CD14-positive monocyte (primary cell): Measurements from ENCODE around the gene IER2. TPM values are rescaled to one million over a fixed set of nuclear protein-coding genes. Genes with fewer than 3 reads are reported as not detected.

Source experiments
- DNase-seq, 3 donors: peaks; one replicate each; pipeline ENCODE4 v3.0.0-alpha.2; 2011 to 2022
- H2AFZ ChIP-seq: 2 replicates; pipeline ENCODE4 v1.6.0; 2012; ENCODE audit warnings: mild to moderate bottlenecking, low read depth, low read length, inconsistent platforms; ENCODE audit not compliant: insufficient read depth, poor library complexity, severe bottlenecking
- H3K27ac ChIP-seq, 2 donors: 1 replicate in 1 of 2; 2 replicates in 1 of 2; pipeline ENCODE4 v1.5.1; 2012 to 2013; ENCODE audit warnings: low read length in 2 of 2, control low read depth in 1 of 2, inconsistent platforms in 1 of 2, low read depth in 1 of 2, mild to moderate bottlenecking in 1 of 2
- H3K27me3 ChIP-seq, 2 donors: one replicate each; pipeline versions ENCODE4 v1.6.0 to v1.6.1; 2011 to 2013; ENCODE audit warnings: low read length in 2 of 2; ENCODE audit not compliant: control insufficient read depth in 2 of 2, insufficient read depth in 2 of 2
- H3K36me3 ChIP-seq, 2 donors: replicated peaks in 1 of 2; 1 replicate in 1 of 2; 2 replicates in 1 of 2; pipeline versions ENCODE4 v1.5.1 to v1.6.1; 2012 to 2013; ENCODE audit warnings: low read length in 2 of 2, control low read depth in 1 of 2, inconsistent platforms in 1 of 2, mild to moderate bottlenecking in 1 of 2; ENCODE audit not compliant: insufficient read depth in 2 of 2, control insufficient read depth in 1 of 2
- H3K4me1 ChIP-seq, 2 donors: 1 replicate in 1 of 2; 2 replicates in 1 of 2; pipeline versions ENCODE4 v1.5.1 to v1.6.1; 2012 to 2013; ENCODE audit warnings: low read length in 2 of 2, control low read depth in 1 of 2, inconsistent platforms in 1 of 2, mild to moderate bottlenecking in 1 of 2, moderate library complexity in 1 of 2; ENCODE audit not compliant: insufficient read depth in 2 of 2, control insufficient read depth in 1 of 2
- H3K4me2 ChIP-seq: replicated peaks from 2 replicates; pipeline ENCODE3; 2012; ENCODE audit warnings: low read length, moderate library complexity, mild to moderate bottlenecking; ENCODE audit not compliant: poor library complexity, severe bottlenecking; ENCODE audit errors: extremely low read depth
- H3K4me3 ChIP-seq, 3 experiments: fragments of 200-600 bp in 1 of 3; sonication (generic) in 1 of 3; replicated peaks in 1 of 3; 1 replicate in 2 of 3; 2 replicates in 1 of 3; pipeline ENCODE4 v1.5.1; 2011 to 2013; ENCODE audit warnings: low read length in 3 of 3, mild to moderate bottlenecking in 3 of 3, control low read depth in 2 of 3, low read depth in 2 of 3, inconsistent platforms in 1 of 3, moderate library complexity in 1 of 3
- H3K79me2 ChIP-seq: 2 replicates; pipeline ENCODE4 v1.6.0; 2012; ENCODE audit warnings: mild to moderate bottlenecking, control low read depth, inconsistent platforms, low read length, moderate library complexity; ENCODE audit not compliant: insufficient read depth
- H3K9ac ChIP-seq: 2 replicates; pipeline ENCODE4 v1.6.0; 2017; ENCODE audit warnings: low read length, mild to moderate bottlenecking; ENCODE audit not compliant: insufficient read depth, poor library complexity, severe bottlenecking
- H3K9me3 ChIP-seq, 2 donors: replicated peaks in 1 of 2; 1 replicate in 1 of 2; 2 replicates in 1 of 2; pipeline versions ENCODE4 v1.5.1 to v1.6.1; 2012 to 2013; ENCODE audit warnings: low read length in 2 of 2, control low read depth in 1 of 2; ENCODE audit not compliant: control insufficient read depth in 1 of 2, insufficient read depth in 1 of 2
- H4K20me1 ChIP-seq: 2 replicates; pipeline ENCODE4 v1.6.0; 2012; ENCODE audit warnings: mild to moderate bottlenecking, low read length, control low read depth, moderate library complexity; ENCODE audit not compliant: insufficient read depth
- H3K27ac Mint-ChIP-seq, 7 donors: one replicate each; pipeline ENCODE4 v1.8.0; 2020; ENCODE audit warnings: mild to moderate bottlenecking in 7 of 7, mixed read lengths in 7 of 7, moderate library complexity in 6 of 7, inconsistent platforms in 2 of 7
- H3K27me3 Mint-ChIP-seq, 3 donors: one replicate each; pipeline ENCODE4 v1.8.0; 2021 to 2022; ENCODE audit warnings: low read depth in 3 of 3, mild to moderate bottlenecking in 3 of 3, mixed read lengths in 3 of 3, moderate library complexity in 3 of 3, inconsistent platforms in 1 of 3
- H3K36me3 Mint-ChIP-seq, 2 donors: one replicate each; pipeline ENCODE4 v1.8.0; 2020; ENCODE audit warnings: mixed read lengths in 2 of 2, inconsistent platforms in 1 of 2, mild to moderate bottlenecking in 1 of 2
- H3K4me1 Mint-ChIP-seq: one replicate; pipeline ENCODE4 v1.8.0; 2020; ENCODE audit warnings: mild to moderate bottlenecking, mixed read lengths
- H3K4me3 Mint-ChIP-seq, 2 donors: one replicate each; pipeline ENCODE4 v1.8.0; 2020; ENCODE audit warnings: mild to moderate bottlenecking in 2 of 2, mixed read lengths in 2 of 2, moderate library complexity in 1 of 2
- H3K9me3 Mint-ChIP-seq, 7 donors: one replicate each; pipeline ENCODE4 v1.8.0; 2020 to 2022; ENCODE audit warnings: mixed read lengths in 7 of 7, mild to moderate bottlenecking in 6 of 7, moderate library complexity in 6 of 7, inconsistent platforms in 2 of 7
- CTCF ChIP-seq: fragments of 200-600 bp; IDR thresholded peaks from one replicate; pipeline ENCODE4 v1.8.0; 2022; ENCODE audit warnings: antibody characterized with exemption, mild to moderate bottlenecking
- WGBS: methylation state at CpG from one replicate; pipeline ENCODE4 v1.1.5; 2013; ENCODE audit warnings: missing lambda C conversion rate; ENCODE audit not compliant: insufficient coverage; 5-methylcytosine and 5-hydroxymethylcytosine counted together
- intact Hi-C, 2 donors: fragments of 100-400 bp; cut with micrococcal nuclease; formaldehyde crosslinking; loops; one replicate each; pipeline versions ENCODE4 v1.15.0 to v1.15.1; 2023
- polyA plus RNA-seq, 3 donors: library from polyadenylated mRNA; depleted of rRNA in 1 of 3; unstranded in 2 of 3; stranded (reverse) in 1 of 3; fragments of 300-500 nt in 2 of 3; fragments of >200 nt in 1 of 3; fragmentation: Illumina TruSeq in 2 of 3; gene quantifications; 1 replicate in 2 of 3; 2 replicates in 1 of 3; pipeline ENCODE4 v1.2.3, GENCODE V29; 2012 to 2021

The IER2 gene
- polyA plus RNA-seq, 3 donors: 355 to 804 (median 601) TPM

- intact Hi-C loops: loop anchor here in 1 of 2 donors (5.0 kb wide), 1 partner anchor 44 kb away; no protein-coding TSS in a partner anchor
Observed at GRCh38 chr19:13163609-13164342, 13.6 kb downstream of the IER2 start.

More at GRCh38 chr19:13163609-13164342, 13.6 kb downstream of the IER2 start:
- Histone ChIP-seq H3K4me3 (peak overlapping the region; percentile 24 to 83 (median 47)), H2AFZ (peak overlapping the region; percentile 90), H3K4me2 (peak overlapping the region; percentile 97), H3K27ac (peak overlapping the region; percentile 65 to 90), H3K9me3 (no peaks in the 10 kb centered on the region), H3K36me3 (no peaks in the 10 kb centered on the region), H3K27me3 (no peaks in the 10 kb centered on the region), H3K4me1 (peaks cover 72 to 84% of the 10 kb centered on the region in 2 donors), H4K20me1 (no peaks in the 10 kb centered on the region), H3K9ac (peak overlapping the region; percentile 70), H3K79me2 (peaks cover 21% of the 10 kb centered on the region)
- no peak for TF ChIP-seq CTCF
- Mint-ChIP-seq H3K4me3 (peak overlapping the region; percentile 76 to 87), H3K4me1 (peaks cover 67% of the 10 kb centered on the region), H3K36me3 (no peaks in the 10 kb centered on the region), H3K27ac (peak overlapping the region; percentile 82 to 98 (median 92)), H3K27me3 (no peaks in the 10 kb centered on the region), H3K9me3 (peaks cover 0 to 5% (median 0%) of the 10 kb centered on the region in 7 donors)
- DNase-seq: peak in 2 of 3 donors; percentile 48 to 49
- WGBS: under 1% methylated on average over 16 of the region's 20 CpGs
